Measurements from ENCODE around the gene SLC2A10.
A peak's percentile ranks its signal among the peaks of the same experiment; 100 is the strongest.

The SLC2A10 gene

GRCh38 chr20:46682063-46682821 is 27.2 kb upstream of the SLC2A10 start:
- DNase-seq (ENCODE audit: low spot score) = no peak

DNA sequence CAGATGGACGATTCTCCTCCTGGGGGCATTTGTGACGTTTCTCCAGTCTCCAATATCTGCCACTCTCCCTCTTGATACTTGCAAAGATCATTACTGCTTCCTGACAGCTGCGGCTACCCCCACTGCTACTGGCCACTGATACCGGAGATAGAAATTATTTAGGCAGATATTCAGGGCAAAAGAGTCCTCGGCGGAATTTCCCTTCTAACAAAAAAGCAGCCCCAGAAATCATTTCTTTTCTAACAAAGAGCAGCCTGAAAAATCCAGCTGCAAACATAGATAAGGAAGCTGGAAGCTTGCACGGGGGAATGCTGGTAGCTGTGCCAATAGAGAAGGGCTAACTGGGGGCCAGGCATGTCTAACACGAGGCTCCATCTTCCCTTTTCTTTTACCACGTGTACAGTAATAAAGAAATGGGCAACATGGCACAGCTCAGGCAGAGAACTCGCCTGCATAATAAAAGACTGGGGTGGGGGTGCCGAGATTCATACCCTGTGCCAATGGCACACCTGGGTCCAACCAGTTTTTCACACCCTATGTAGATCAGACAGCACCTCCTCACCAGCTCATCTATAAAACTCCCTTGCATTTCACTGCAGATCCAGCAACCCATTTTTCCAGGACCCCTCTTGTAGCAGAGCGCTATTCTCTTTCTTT is 26.3 kb upstream of the SLC2A10 start:
- DNase-seq (ENCODE audit: low spot score) = no peak

DNA sequence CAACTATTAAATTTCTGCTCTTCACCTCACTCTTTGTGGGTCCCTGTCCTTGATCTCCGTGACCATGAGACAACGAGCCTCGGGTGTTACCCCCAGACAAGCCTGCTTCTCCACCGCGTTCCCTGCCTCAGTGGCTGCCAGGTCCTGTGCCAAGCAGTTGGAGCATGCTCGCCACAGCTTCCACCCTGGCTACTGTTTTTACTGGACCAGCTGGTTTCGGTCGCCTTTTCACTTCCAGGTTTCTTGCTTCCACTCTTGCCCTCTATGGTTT is 25.8 kb upstream of the SLC2A10 start:
- DNase-seq (ENCODE audit: low spot score) = no peak

DNA sequence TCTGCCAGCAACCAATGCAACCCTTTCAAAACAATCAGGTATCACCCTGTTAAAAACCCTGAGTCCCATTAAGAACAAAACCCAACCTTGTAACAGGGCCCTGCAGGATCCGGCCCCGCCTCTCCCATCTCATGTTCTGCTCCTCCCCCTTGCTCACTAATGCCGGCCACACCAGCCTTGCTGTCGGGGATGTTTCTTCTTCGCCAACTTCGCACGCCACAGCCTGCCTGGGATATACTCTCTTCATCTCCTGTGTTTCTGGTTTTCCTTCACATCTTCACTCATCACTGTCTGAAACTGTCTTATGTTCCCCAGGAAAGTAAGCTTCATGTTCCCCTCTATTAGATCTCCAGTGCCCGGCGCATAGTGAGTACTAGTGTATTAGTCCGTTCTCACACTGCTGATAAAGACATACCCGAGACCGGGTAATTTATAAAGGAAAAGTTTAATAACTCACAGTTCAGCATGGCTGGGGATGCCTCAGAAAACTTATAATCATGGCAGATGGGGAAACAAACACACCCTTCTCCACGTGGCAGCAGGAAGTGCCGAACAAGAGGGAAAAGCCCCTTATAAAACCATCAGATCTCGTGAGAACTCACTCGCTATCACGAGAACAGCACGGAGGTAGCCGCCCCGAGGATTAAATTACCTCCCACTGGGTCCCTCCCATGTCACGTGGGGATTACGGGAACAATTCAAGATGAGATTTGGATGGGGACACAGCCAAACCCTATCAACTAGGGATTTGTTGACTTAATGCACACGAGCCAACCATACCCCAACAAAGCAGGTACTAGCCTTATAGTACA is 25.3 kb upstream of the SLC2A10 start:
- DNase-seq (ENCODE audit: low spot score) = no peak

DNA sequence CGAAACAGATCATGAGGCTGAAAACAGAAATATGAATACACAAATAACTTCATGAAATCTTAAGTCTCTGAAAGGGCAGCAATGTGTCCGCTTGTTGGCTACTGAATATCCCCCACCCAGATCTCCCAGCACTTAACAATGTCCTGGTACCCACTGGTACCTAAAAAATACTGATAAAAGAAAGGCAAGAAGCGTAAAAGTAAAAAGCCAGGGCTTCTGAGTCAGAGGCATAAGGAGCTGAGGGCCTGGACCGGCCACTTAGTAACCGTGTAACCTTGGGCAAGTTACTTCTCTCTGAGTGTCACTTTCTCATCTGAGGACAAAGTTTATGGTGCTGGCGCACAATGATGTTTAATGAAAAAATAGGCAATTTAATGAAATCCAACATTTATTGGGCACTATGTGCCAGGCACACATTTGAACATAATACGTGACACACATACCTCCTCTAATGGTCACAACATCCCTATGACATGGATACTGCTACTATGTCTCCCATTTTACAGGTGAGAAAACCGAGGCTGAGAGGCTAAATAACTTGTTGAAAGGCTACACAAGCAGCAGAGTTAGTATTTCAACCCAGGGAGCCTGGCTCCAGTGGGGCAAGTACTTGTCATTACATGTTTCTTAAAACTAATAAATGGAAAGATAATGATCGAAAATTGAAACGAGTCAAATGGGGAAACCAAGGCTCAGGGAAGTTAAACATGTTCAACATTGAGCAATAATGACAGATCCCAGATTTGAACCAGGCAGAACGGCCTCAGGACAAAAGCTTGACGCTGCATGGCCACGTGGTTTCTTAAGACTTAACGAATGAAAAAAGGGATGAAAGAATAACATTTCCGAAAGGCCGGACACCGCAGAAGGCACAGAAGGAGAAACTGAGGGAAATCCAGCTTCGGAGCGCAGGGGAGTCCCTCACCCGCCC is 21.0 kb upstream of the SLC2A10 start:
- DNase-seq (ENCODE audit: low spot score) = no peak

- DNase-seq (ENCODE audit: low spot score) = peak; percentile 82
These were observed 20.2 kb upstream of the SLC2A10 start, which contains the start of gene TP53RK for GRCh38 chr20:46689082-46689753. TSS of gene TP53RK (minus strand) at chr20:46689444. CDS start at chr20:46689414, 30 bp downstream.

GRCh38 chr20:46689754-46690085 is 19.7 kb upstream of the SLC2A10 start:
- DNase-seq (ENCODE audit: low spot score) = no peak

DNA sequence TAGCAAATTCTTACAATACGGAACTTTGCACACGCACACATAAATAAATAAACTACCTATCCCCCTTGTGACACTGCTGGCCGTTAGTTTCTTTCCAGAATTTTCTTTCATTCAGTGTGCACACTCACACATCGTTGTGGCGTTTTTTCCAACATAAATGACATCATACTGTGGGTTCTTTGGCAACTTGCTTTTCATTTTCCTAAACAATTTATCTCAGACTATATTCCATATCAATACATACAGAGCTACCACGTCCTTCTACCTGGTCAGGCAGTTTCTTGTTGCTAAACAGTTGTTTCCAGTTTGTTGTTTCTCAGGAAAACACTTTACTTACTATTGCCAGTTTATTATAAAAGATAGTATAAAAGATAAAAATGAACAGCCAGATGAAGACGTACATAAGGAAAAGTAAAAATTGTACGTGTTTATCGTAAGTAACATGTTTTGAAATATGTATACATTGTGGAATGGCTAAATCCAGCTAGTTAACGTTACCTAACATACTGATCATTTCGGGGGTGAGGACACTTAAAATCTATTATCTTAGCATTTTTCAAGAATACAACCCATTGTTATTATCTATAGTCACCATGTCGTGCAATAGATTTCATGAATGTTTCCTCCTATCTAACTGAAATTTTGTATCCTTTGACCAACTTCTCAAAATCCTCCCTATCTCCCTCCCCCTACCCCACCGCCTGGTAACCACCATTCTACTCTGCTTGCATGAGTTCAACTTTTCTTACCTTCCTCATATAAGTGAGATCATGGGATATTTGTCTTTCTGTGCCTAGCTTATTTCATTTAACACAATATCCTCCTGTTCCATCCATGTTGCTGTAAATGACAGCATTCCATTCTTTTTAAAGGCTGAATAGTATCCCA is 19.0 kb upstream of the SLC2A10 start:
- no peak for DNase-seq (ENCODE audit: low spot score)

DNA sequence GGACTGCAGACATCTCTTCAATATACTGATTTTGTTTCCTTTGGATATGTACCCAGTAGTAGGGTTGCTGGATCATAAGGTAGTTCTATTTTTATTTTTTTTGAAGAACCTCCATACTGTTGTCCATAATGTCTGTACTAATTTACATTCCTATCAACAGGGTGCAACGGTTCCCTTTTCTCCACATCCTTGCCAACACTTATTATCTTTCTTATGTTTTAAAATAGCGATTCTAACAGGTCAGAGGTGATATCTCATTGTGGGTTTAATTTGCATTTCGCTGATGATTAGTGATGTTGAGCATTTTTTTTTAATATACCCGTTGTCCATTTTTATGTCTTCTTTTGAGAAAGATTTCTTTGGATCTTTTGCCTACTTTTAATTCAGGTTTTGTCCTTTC is 18.3 kb upstream of the SLC2A10 start:
- no peak for DNase-seq (ENCODE audit: low spot score)

- DNase-seq (ENCODE audit: low spot score) = no peak
These were observed 15.0 kb upstream of the SLC2A10 start for GRCh38 chr20:46694484-46694883.

- no peak for DNase-seq (ENCODE audit: low spot score)
These were observed 13.6 kb upstream of the SLC2A10 start for GRCh38 chr20:46695892-46696291.

GRCh38 chr20:46696791-46697279 is 12.6 kb upstream of the SLC2A10 start:
- no peak for DNase-seq (ENCODE audit: low spot score)

DNA sequence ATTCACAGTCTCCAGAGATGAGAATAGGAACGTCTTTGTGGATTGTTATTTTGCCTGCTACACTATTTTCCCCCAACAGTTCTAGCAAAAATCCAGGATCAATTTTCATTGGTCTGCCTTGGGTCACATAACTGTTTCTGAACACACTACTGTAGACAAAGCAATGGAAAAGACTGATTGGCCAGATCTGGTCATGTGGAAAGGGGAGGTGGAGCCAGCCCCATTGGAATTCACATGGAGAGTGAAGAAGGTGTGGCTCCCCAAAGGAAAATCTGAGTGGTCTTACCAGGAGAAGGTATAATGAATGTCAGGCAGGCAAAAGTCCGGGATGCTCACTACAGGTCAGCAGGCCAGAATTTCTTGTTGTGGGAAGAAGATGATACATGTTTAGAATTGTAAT is 10.7 kb upstream of the SLC2A10 start:
- DNase-seq (ENCODE audit: low spot score) = no peak

GRCh38 chr20:46699651-46700359 is 9.6 kb upstream of the SLC2A10 start:
- no peak for DNase-seq (ENCODE audit: low spot score)

GRCh38 chr20:46700481-46700880 is 9.0 kb upstream of the SLC2A10 start:
- DNase-seq (ENCODE audit: low spot score) = no peak

DNA sequence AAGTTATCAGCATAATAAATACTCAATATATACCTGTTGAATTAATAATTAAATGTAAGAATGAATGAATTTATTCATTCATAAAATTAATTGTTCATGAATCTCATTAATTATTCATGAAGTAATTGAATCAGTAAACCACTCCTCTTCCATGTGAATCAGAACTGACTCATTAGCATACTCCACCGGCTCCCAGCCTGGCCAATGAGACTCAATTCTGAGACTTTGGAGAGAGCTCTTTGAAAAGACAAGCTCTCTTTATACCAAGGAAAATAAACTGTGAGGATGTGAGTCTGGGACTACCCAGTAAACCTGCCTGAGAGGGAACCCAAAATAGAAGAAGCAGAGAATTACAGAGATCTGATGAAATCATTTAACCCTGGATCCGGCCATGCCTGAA is 8.4 kb upstream of the SLC2A10 start:
- DNase-seq (ENCODE audit: low spot score) = no peak

DNA sequence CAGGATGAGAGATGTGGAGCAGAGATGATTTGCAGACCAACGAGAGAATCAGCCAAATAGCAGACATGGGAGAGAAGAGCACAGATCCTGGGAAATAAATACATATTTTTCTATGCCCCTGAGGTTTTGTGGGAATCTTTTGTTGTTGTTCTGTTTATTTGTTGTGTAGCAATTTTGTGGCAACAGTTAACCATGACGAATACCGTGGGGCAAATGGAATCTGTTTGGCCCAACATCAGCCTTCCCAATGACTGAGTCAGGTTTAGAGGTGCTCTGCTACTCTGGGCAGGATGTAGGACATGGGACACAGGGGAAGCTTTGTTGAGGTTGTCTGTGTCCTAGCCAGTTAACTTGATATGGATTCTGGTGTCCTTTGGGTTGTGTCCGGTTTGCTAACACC is 7.9 kb upstream of the SLC2A10 start:
- no peak for DNase-seq (ENCODE audit: low spot score)

GRCh38 chr20:46701986-46702385 is 7.5 kb upstream of the SLC2A10 start:
- DNase-seq (ENCODE audit: low spot score) = no peak

DNA sequence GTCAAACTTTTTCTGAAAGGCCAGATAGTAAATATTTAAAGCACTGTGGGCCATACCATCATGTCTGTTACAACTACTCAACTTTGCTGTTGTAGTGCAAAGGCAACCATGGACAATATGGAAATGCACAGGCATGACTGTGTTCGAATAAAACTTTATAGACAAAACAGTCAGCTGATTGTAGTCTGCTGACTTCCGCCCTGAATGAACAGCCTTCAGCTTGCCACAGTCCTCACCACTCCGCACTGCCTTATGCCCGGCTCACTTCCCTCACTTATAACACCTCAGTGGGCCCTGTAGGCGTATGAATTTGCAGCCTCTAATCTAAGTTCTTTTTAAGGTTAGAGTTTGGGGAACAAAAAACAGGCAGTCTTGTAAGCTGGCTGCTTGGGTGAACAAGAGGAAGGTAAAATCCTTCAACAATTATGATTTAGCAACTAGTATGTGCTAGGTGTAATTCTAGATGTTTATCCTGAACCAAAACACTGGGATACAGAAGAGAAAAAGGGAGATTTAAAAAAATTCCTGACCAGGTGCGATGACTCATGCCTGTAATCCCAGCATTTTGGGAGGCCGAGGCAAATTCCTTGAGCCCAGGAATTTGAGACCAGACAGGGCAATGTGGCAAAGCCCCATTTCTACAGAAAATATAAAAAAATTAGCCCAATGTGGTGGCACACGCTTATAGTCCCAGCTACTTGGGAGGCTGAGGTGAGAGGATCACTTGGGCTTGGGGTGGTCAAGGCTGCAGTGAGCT is 6.8 kb upstream of the SLC2A10 start:
- no peak for DNase-seq (ENCODE audit: low spot score)
